IPS-NIHi11 (cell line): ENCODE results near the gene MMP8.
"Not testable (repeated sequence)": the region's sequence is repeated elsewhere in the genome, so short reads cannot be mapped to it uniquely, and the experiment has no call there.

ENCODE experiments used
- DNase-seq: peaks from one replicate; pipeline ENCODE4 v3.0.0; 2012; ENCODE audit warnings: mixed read lengths, low spot score

The MMP8 gene, protein sequence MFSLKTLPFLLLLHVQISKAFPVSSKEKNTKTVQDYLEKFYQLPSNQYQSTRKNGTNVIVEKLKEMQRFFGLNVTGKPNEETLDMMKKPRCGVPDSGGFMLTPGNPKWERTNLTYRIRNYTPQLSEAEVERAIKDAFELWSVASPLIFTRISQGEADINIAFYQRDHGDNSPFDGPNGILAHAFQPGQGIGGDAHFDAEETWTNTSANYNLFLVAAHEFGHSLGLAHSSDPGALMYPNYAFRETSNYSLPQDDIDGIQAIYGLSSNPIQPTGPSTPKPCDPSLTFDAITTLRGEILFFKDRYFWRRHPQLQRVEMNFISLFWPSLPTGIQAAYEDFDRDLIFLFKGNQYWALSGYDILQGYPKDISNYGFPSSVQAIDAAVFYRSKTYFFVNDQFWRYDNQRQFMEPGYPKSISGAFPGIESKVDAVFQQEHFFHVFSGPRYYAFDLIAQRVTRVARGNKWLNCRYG

DNA sequence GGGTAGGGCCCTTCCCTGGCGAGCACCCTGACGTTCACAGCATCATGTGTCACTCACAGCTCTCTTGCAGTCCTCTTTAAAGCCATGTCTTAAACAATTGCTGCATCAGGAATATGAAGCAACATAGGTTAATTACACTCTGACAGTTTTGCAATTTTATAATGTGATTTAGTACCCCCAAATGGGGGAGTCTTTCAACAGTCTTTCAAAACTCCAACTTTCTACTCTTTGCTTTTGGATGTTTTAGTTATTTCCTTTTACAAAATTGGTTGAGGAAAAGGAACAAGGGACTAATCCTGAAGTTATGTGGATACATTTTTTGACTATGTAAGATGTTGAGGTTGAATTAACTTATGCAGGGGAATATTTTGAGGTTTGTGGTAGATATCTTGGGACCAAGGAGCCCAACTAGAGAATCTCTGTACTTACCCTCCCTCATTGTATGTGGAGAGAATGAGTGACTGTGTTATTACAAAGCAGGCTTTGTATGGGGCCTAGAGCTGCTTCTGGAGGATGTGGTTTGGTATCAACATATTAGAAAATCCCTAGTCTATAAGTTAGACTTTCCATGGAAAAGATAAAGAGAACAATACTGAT is at the start of gene MMP8:
Gene MMP8 (minus strand): TSS at position 51 of the 597 bp plus-strand sequence. CDS start 99 bp downstream, outside the sequence.
- DNase-seq = no peak

DNA sequence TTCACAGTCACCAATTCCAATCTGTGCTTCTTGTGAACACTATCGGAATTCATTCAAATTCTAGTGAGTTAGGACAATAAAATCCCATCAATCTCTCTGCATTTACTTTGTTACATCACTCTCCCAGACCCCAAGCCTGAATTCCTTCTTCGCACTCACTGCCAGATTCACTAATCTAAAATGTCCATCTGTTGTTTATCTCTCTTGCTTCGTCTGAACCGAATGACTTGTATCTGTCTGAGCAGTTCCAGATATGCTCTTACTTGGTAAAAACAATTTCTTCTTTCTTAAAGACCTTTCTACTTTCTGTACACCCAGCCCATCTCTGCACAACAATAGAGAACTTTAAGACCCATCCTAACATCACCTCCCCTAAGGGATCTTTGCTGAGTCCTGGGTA is 48.6 kb upstream of the MMP8 start:
- DNase-seq = no peak

DNA sequence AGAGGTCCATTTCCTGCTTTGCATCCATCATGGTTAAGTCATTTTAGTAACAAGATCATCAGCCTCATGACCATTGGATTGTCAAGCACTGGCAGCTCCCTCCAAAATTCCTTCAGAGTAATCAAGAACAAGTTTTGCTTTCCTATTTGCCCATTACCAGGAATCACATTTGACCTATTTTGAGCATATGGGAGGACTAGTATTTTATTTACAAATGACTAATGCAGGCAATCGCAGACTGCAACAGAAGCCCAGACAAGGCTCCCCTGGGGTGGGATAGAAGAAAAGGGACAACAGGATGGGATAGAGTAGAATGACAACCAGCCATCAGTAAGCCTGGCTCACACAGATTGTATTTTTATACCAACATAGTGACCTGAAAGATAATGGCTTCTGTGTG is 46.6 kb upstream of the MMP8 start:
- no peak for DNase-seq

DNA sequence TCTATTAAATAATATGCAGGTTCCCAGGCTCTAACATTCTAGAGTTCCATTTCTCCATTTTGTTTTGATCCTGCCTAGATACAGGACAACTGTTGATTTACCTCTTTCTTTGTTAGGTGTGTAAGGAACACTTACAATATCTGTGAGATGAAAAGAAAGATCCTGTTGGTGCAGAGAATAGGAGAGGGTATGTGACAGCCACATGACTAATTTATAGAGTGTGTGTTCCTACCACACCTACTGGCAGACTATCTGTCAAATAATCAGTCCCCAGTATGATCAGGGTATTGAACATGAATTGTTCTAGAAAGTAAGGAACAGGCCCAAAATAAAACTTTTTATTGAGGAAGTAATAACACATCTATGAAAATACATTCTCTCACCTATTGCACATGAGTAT is 45.4 kb upstream of the MMP8 start:
- no peak for DNase-seq

DNA sequence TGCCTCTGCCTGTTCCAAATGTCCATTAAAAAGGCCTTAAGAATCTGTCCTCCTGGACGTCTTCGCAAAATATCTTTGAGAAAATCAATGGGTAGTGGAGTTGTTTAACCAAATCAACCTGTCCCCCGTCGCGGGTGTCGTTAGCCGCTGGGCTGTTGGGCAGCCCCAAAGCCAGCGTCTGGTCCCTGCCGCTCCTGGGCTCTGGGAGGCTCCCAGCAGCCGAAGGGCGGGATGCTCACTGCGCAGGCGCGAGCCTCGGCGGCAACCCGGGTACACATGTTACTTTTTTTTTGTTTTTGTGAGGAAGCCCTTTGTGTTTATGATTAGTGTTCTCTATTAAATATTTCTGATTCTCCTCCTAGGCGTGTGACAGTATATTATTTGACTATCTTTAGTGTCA is 43.0 kb upstream of the MMP8 start:
- no peak for DNase-seq

DNA sequence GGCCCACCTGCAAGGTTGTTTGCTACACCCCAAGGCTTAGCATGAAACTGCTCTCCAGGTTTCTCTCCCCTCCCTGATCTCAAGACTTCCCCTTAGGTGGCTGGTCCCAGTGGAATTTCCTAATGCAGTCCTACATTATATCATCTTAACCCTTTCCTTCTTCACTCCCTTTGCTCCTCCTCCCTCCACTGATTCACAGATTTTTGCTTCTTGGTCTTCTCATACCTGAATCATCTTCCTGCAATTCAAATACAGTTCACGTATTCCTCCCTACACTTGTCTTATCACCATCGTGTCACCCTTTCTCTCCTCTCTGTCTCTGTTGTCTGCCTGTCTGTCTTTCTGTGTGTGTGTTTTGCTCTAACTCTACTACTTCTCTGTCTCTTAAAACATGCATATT is 38.7 kb upstream of the MMP8 start:
- no peak for DNase-seq

DNA sequence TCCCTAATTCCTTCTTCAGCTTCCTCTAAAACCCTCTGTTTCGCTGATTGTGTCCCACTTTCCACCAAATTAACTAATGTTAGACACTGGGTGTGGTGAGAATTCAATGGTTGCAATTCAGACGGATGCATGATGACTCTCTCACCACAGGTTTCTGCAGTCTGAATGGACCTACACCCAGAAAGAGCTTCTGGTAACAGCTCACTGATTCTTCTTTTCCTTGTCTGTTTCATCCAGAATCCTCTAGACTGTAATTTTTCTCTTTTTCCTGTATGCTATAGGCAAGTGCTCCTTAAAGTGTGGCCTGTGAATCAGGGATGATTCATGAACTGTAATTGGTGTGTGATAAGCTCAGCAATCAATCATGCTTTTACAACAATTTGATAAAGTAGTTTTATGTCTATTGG is 37.6 kb upstream of the MMP8 start:
- no peak for DNase-seq

DNA sequence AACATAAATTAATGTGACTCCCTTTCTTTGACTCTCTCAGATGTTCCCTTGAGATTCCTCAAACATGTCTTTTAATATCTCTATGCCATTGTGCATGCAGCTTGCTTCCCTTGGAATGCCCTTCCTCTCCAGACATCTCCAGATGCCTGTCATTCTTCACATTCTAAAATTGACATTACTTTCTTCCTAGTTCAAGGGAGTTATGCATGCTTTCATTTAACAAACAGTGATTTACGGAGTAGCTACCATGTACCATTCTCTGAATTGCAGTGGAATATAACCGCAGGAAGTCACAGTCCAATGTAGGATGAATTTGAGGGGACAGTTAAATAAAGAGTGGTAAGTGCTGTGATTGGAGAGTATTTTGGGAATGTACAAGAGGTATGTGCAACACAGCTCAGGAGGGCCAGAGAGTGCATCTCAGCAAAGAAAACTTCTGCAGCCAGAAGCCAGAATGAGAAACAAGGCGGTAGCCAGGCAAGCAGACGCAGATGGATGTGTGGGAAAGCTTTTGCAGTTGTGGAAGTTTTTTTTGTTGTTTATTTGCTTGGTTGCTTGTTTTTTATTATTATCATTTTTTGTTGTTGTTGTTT is 37.0 kb upstream of the MMP8 start:
- DNase-seq = no peak

DNA sequence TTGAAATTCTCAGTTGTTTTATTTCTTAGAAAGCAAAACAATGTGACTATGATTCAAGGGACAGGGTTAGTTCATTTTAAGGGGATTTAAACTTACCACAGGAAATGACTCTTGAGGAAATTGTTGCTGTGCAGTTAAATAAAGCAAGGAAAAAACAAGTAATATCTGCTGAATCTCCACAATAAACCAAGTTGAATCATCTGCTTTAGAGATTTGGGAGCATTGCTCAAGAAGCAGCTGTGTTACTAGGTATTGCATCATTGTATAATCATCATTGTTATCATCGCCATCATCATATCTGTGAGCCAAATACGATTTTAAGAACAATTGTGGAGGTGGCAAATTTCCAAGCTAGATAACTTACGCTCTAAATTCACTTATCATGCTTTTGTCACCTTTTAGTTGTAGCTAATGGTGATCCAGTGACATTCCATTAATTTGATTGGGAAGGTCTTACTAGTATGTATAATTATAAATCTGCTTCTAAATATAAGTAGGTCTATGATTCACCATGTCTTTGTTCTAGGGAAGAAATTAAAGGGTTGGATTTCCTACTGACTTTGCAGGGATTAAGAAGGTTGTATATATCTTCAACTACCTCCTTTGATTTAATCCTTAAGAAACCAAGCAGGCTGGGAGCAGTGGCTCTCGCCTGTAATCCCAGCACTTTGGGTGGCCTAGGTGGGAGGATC is 35.7 kb upstream of the MMP8 start:
- DNase-seq = no peak

DNA sequence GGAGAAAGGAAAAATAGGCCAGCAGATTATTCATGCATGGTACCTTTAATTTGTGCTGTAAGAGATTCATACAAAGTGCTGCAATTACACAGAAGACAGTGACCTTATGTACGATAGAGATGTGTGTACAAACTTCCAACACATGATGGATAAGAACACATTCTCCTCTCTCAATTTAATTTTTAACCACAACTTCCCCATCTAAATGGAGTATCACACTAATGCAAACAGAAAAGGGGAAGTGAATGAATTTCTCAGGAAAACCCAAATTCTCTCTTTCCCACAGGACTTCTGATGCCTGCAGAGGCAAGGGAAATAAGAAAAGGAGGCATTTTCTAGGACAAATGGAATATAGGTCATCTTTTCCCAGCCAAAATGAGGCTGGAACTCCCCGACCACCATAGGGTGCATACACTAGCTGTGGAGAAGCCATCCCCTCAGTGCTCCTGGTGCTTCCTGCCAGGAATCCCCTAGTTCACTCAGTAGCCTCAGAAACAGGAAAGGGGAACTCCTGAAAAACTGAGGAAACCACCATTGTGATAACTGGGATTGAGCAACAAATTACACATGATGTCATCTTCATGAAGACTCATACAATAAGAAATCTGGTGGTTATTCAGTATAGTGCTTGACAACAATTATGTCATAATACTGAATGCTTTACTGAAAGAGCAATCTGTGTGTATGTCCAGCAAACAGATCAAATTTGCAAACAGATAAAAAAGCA is 33.2 kb upstream of the MMP8 start:
- DNase-seq = no peak

DNA sequence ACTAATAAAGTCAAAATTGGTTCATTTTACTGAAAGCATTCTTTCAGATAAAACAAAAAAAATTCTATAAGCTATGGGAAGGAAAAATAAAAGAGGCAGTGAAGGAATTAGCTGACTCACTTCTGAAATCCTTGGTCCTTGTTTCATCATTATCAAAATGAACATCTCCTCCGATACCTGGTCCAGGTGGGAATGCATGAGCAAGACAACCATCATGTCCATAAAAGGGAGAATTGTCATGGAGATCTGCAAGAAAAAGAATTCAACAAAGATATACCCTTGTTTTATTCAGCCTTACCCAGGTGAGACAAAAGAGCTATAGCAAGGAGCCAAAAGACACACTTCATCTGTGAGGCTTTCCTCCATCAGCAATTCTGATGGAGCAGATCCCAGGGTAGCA is 28.5 kb upstream of the MMP8 start:
- no peak for DNase-seq

DNA sequence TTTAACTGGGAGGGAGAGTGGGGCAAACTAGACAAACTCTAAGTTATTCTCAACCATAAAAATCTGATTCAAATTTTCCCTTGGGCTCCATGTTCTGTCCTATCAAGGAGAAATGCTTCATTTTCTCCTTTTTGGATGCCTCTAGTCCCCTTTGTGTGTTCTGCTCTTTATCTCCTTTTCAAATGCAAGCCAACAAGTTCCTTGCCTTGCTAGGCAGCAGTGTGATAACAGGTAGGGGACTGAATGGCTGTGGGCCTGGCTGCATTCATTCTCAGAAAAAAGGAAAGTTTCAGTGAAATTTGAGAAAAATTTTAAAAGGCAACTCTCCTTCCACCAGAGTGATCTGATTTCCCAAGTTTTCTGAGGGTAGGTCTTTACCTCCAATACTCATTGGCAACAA is 26.9 kb upstream of the MMP8 start:
- DNase-seq = no peak

DNA sequence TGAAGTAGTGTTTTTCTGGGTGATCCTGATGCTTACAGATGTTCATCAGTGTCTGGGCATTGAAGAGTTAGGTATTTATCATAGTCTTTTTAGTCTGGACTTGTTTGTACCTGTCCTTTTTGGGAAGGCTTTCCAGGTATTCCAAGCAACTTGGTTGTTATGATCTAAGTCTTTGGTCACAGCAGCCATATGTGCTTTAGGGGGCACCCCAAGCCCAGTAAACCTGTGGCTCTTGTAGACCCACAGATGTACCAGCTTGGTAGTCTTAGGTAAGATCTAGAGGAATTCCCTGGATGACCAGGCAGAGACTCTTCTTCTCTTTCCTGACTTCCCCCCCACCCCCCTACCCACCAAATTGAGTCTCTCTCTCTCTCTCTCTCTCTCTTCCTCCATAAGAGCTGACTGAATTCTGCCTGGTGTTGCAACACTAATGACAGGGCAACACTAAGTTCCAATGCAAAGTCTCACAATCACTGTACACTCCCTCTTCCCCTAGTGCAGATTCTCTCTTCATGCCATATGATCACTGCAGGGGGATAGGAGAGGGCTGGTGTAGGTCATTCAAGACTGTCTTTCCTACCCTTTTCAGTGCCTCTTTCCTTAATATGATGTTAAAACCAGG is 24.5 kb upstream of the MMP8 start:
- no peak for DNase-seq

DNA sequence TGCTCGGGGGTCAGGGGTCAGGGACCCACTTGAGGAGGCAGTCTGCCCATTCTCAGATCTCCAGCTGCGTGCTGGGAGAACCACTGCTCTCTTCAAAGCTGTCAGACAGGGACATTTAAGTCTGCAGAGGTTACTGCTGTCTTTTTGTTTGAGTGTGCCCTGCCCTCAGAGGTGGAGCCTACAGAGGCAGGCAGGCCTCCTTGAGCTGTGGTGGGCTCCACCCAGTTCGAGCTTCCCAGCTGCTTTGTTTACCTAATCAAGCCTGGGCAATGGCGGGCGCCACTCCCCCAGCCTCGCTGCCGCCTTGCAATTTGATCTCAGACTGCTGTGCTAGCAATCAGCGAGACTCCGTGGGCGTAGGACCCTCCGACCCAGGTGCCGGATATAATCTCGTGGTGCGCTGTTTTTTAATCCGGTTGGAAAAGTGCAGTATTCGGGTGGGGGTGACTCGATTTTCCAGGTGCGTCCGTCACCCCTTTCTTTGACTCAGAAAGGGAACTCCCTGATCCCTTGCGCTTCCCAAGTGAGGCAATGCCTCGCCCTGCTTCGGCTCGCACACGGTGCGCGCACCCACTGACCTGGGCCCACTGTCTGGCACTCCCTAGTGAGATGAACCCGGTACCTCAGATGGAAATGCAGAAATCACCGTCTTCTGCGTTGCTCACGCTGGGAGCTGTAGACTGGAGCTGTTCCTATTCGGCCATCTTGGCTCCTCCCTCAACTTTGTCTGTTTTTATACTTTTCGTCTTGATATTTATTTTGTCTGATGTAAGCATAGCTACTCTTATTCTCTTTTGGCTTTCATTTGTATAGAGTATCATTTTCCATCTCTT is 22.2 kb upstream of the MMP8 start:
- not testable (repeated sequence) for DNase-seq

DNA sequence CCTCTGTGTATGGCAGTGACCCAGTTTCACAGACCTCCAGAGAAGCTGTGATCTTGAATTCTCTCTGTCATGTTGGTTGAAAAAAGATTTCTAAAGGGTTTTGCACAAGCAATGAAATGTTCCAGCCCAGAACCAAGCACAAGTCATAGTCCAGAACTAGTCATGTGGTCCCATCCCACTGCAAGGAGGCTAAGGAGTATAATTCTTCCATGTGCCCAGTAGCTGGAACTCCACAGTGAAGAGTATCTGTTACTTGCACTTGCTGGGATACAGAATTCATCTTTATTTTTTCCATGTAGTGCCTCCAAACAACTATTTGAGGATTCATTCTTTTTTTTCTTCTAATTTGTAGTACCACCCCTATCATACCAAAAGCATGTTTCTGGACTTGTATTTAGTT is 9.9 kb upstream of the MMP8 start:
- no peak for DNase-seq

DNA sequence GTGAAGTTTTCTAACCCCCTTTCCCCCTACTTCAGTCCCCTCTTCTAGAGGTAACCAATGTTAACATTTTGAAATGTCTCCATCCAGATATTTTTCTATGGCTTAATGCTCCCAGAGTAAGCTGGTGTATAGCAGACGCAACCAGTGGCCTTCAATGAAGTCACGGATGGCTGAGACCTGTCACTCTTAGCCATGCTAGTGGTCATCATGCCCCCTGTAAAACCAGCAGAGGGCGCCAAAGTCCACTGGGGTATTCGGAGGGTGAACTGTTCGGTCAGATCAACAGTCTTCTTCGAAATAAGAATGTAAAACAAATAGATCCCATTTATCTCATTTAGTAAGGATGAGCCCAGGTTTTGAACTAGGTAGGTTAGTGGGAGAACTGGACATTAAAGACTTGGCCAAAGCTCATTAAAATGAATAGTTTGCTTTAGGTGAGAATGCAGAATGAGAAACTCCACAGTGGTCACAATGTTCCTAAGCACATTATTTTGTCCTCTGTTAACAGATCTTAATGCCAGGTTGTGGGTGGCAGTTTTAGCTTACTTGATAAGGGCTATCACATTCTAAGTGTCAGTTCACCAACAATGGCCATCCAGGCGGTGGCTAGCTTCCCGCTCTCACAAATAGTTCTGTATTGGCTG is 8.6 kb upstream of the MMP8 start:
- DNase-seq = peak; percentile 80

DNA sequence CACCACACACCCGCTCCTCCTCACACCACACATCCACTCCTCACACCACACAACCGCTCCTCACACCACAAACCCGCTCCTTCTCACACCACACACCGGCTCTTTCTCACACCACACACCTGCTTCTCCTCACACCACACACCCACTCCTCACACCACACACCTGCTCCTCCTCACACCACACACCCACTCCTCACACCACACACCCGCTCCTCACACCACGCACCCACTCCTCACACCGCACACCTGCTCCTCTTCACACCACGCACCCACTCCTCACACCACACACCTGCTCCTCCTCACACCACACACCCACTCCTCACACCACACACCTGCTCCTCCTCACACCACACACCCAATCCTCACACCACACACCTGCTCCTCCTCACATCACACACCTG is 6.2 kb upstream of the MMP8 start:
- not testable (repeated sequence) for DNase-seq

DNA sequence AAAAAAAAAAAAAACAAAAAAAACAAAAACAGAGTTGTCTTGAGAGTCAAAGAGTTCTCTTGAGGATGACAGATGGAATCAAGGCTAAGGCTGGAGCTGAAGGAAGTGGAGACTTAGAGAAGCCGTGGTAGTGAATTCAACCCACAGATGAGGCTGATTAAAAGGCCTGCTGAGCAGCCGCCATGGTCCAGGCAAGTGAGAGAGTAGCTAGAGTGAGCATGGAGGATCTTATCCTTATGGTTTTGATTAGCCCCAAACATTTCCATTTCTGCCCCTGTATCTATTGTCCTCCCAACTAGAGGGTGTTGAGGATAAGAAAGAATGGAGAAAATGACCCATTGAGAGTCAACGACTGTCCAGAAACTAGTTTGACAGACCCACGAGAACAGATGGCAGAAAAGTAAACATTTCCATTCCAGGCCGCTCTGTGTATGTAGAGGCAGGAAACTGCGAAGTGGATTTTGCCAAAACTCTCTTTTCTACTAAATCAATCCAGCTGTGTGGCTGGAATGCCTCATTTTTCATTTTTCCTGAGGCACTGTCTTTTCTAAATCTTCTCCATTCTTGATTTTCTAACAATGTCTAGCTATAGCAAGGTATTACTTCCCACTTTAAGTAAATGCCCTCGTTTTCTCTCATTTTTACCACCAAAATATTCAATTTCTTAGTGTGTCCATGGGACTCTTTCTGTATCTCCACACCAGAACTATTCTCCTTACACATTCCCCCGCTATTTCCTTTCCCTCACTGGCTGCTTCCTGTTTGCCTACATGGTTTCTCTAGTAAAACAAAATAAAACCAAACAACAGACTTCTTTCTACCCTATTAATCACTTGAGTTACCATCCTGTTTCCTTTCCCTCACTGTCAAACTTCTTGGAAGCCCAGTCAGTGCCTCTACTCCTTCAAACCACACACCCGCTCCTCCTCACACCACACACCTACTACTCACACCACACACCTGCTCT is 5.4 kb upstream of the MMP8 start:
- DNase-seq = no peak

DNA sequence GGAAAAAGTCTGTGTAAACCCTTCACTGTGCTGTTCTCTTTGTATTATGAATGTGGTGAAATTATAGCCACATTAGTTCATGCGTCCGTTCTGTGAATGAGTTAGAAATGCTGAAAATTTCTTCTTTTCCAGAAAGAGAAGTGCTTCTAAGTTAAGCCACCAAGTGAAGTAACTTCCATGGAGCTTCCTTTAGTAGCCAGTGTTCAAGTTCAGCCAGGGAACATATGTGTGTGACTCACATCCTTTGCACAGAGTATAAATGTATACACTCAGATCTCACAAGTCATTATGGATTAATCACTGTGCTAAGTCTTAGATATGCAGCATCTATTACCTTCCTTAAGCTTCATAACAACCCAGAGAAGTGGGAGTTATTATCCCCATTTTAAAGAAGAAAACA is 3.1 kb upstream of the MMP8 start:
- DNase-seq = no peak
